ENCODE measurements around the gene ELMO3.

ELMO3 gene

GRCh38 chr16:67247192-67248072 lies 48.5 kb downstream of the ELMO3 start, which contains the start of gene FHOD1:
Gene FHOD1, minus strand, starts transcription at chr16:67247481. Its CDS starts 71 bp downstream, at chr16:67247410.
- TF ChIP-seq CTCF (conservative IDR thresholded peaks at IDR 0.05): no peak
- H3K27ac ChIP-seq: peak within 1 kb of the TSS; percentile 80

GRCh38 chr16:67248073-67248400 lies 49.1 kb downstream of the ELMO3 start:
- H3K27ac ChIP-seq: peak overlapping the region; percentile 80
- TF ChIP-seq CTCF (conservative IDR thresholded peaks at IDR 0.05): no peak

- H3K27ac ChIP-seq: peak within 1 kb of the TSS; percentile 80
- peak; percentile 30 for TF ChIP-seq CTCF (conservative IDR thresholded peaks at IDR 0.05)
Measured at GRCh38 chr16:67248401-67249177, 49.7 kb downstream of the ELMO3 start, which contains the start of gene SLC9A5. Gene SLC9A5, plus strand, starts transcription at chr16:67248979. Its CDS starts 36 bp downstream, at chr16:67249015.

GRCh38 chr16:67249178-67250044 lies 50.5 kb downstream of the ELMO3 start:
- TF ChIP-seq CTCF (conservative IDR thresholded peaks at IDR 0.05): no peak
- H3K27ac ChIP-seq: peak overlapping the region; percentile 80; the same call in 1 of the 2 replicates

GRCh38 chr16:67250045-67250327 lies 51.1 kb downstream of the ELMO3 start:
- TF ChIP-seq CTCF (conservative IDR thresholded peaks at IDR 0.05): no peak
- H3K27ac ChIP-seq: no peak overlapping the region

- TF ChIP-seq CTCF (conservative IDR thresholded peaks at IDR 0.05): no peak
- no peak overlapping the region for H3K27ac ChIP-seq
Measured at GRCh38 chr16:67252609-67253497, 53.9 kb downstream of the ELMO3 start.

All from VCaP (cell line).